Prostate gland (tissue), 2 donors: Measurements from ENCODE around the gene MAP3K9. TPM values are rescaled to one million over a fixed set of nuclear protein-coding genes. Genes with fewer than 3 reads are reported as not detected.

Experiments used
- DNase-seq: peaks from one replicate; pipeline ENCODE4 v3.0.0-alpha.2; 2019; ENCODE audit warnings: low spot score
- H3K27ac ChIP-seq, 2 donors: fragments of 200-600 bp; sonication (generic); 2 replicates each; pipeline ENCODE4 v1.5.1; 2017 to 2019
- H3K27me3 ChIP-seq: fragments of 200-600 bp; sonication (generic); replicated peaks from 2 replicates; pipeline ENCODE4 v1.5.1; 2019; ENCODE audit not compliant: insufficient read depth
- H3K36me3 ChIP-seq, 2 donors: fragments of 200-600 bp; sonication (generic); 1 replicate in 1 of 2; 2 replicates in 1 of 2; pipeline versions ENCODE4 v1.5.1 to v1.8.1; 2017 to 2019
- H3K4me1 ChIP-seq: fragments of 200-600 bp; sonication (generic); replicated peaks from 2 replicates; pipeline ENCODE4 v1.5.1; 2019
- H3K4me3 ChIP-seq, 2 donors: fragments of 200-600 bp; sonication (generic); 2 replicates each; pipeline ENCODE4 v1.5.1; 2017 to 2019
- H3K9me3 ChIP-seq: fragments of 200-600 bp; sonication (generic); 2 replicates; pipeline ENCODE4 v1.5.1; 2017
- CTCF ChIP-seq, 4 experiments: fragments of 200-600 bp in 2 of 4; fragments of 450-650 bp in 2 of 4; sonication (generic) in 2 of 4; IDR thresholded peaks; 1 replicate in 3 of 4; 2 replicates in 1 of 4; pipeline ENCODE4 v1.5.1; 2016 to 2019; ENCODE audit warnings: antibody characterized with exemption in 4 of 4, mild to moderate bottlenecking in 2 of 4, moderate library complexity in 2 of 4
- POLR2A ChIP-seq: fragments of 450-650 bp; IDR thresholded peaks from one replicate; pipeline ENCODE4 v1.6.1; 2016; ENCODE audit warnings: antibody characterized with exemption, mild to moderate bottlenecking
- POLR2AphosphoS5 ChIP-seq: sonication (generic); formaldehyde crosslinking; IDR thresholded peaks from one replicate; pipeline ENCODE4 v1.6.1; 2017; ENCODE audit warnings: antibody characterized with exemption
- whole genome bisulfite sequencing: methylation state at CpG from one replicate; pipeline ENCODE4 v1.1.5; 2018; 5-methylcytosine and 5-hydroxymethylcytosine counted together
- intact Hi-C: fragments of 100-400 bp; cut with DNase I; formaldehyde crosslinking; loops from one replicate; pipeline ENCODE4 v1.14.2; 2022
- total RNA-seq, 2 donors: library from RNA; depleted of rRNA; stranded (reverse); fragments of >200 nt; gene quantifications; one replicate each; pipeline ENCODE4 v1.1.0, GENCODE V29; 2016

MAP3K9 gene
- total RNA-seq, 2 donors from 2014 or later = 5.3 to 9.5 TPM

GRCh38 chr14:70796551-70796950, 12.8 kb downstream of the MAP3K9 start:
- no peak overlapping the region for H3K27ac ChIP-seq
- no peaks in the 10 kb centered on the region for H3K27me3 ChIP-seq
- no peak for DNase-seq
- no peak overlapping the region for H3K4me3 ChIP-seq
- no peaks in the 10 kb centered on the region for H3K4me1 ChIP-seq
- TF ChIP-seq CTCF (IDR thresholded peaks at IDR 0.05) = no peak
- TF ChIP-seq POLR2A = no peak
- TF ChIP-seq POLR2AphosphoS5 = no peak
- no peaks in the 10 kb centered on the region for H3K36me3 ChIP-seq
- 95% methylated on average over 8 of the region's 8 CpGs for WGBS
- no peaks in the 10 kb centered on the region for H3K9me3 ChIP-seq
- intact Hi-C loops = no loop called here

- Histone ChIP-seq H3K27me3 (no peaks in the 10 kb centered on the region), H3K9me3 (no peaks in the 10 kb centered on the region), H3K4me1 (no peaks in the 10 kb centered on the region), H3K27ac (no peak overlapping the region), H3K4me3 (no peak overlapping the region), H3K36me3 (no peaks in the 10 kb centered on the region)
- intact Hi-C loops = no loop called here
- DNase-seq = no peak
- no peak for TF ChIP-seq POLR2AphosphoS5
- TF ChIP-seq POLR2A = no peak
- no peak for TF ChIP-seq CTCF (IDR thresholded peaks at IDR 0.05)
- 56% methylated on average over 3 of the region's 3 CpGs for WGBS
Measured at GRCh38 chr14:70794294-70794693, 15.0 kb downstream of the MAP3K9 start.

- intact Hi-C loops = no loop called here
- H3K9me3 ChIP-seq = no peaks in the 10 kb centered on the region
- DNase-seq = no peak
- no peak overlapping the region for H3K27ac ChIP-seq
- WGBS = 69% methylated on average over 3 of the region's 3 CpGs
- no peaks in the 10 kb centered on the region for H3K27me3 ChIP-seq
- no peak overlapping the region for H3K4me3 ChIP-seq
- no peaks in the 10 kb centered on the region for H3K36me3 ChIP-seq
- TF ChIP-seq POLR2A (no peak), CTCF (IDR thresholded peaks at IDR 0.05) (no peak), POLR2AphosphoS5 (no peak)
- H3K4me1 ChIP-seq = no peaks in the 10 kb centered on the region
Measured at GRCh38 chr14:70793637-70794036, 15.7 kb downstream of the MAP3K9 start.

- no peak for DNase-seq
- Histone ChIP-seq H3K36me3 (no peaks in the 10 kb centered on the region), H3K4me1 (no peaks in the 10 kb centered on the region), H3K27ac (no peak overlapping the region), H3K9me3 (no peaks in the 10 kb centered on the region), H3K4me3 (no peak overlapping the region), H3K27me3 (no peaks in the 10 kb centered on the region)
- intact Hi-C loops = no loop called here
- TF ChIP-seq CTCF (IDR thresholded peaks at IDR 0.05) (no peak), POLR2A (no peak), POLR2AphosphoS5 (no peak)
- WGBS = 78% methylated on average over 9 of the region's 9 CpGs
Measured at GRCh38 chr14:70792939-70793338, 16.4 kb downstream of the MAP3K9 start.

- Histone ChIP-seq H3K27me3 (no peaks in the 10 kb centered on the region), H3K36me3 (no peaks in the 10 kb centered on the region), H3K27ac (no peak overlapping the region), H3K4me3 (no peak overlapping the region), H3K9me3 (no peaks in the 10 kb centered on the region), H3K4me1 (no peaks in the 10 kb centered on the region)
- intact Hi-C loops = no loop called here
- 66% methylated on average over 7 of the region's 7 CpGs for WGBS
- no peak for TF ChIP-seq POLR2A
- TF ChIP-seq CTCF (IDR thresholded peaks at IDR 0.05) = no peak
- no peak for TF ChIP-seq POLR2AphosphoS5
- DNase-seq = no peak
Measured at GRCh38 chr14:70791971-70792370, 17.3 kb downstream of the MAP3K9 start.
